Measurements from ENCODE around the gene LSM11.

DNA sequence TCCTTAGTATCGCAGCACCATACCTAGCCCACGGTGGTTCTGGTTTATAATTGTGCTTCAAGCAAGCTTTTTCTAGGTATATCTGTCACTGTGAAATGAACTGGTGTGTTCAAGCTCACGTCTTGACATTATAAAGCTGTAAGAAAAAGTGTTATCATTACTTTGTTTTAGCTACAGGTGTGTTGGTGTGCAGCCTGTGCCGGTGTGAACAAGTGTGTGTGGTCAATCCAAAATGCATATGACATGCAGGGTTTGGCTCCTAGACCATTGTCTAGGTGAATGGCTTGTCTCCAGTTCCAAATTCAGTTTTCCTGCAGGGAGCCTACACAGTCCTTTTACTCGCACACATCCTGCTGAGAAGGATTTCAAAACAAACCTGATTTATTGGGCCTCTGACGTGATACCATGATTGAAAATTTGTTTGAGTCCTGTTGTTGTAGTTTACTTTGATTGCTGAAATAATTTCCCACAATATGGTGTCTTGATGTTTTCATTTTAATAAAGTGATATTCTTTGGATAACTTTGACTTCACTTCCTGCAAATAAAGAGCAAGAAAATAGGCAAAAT, 3.7 kb downstream of the LSM11 start:
- TF ChIP-seq, protein P1, sequence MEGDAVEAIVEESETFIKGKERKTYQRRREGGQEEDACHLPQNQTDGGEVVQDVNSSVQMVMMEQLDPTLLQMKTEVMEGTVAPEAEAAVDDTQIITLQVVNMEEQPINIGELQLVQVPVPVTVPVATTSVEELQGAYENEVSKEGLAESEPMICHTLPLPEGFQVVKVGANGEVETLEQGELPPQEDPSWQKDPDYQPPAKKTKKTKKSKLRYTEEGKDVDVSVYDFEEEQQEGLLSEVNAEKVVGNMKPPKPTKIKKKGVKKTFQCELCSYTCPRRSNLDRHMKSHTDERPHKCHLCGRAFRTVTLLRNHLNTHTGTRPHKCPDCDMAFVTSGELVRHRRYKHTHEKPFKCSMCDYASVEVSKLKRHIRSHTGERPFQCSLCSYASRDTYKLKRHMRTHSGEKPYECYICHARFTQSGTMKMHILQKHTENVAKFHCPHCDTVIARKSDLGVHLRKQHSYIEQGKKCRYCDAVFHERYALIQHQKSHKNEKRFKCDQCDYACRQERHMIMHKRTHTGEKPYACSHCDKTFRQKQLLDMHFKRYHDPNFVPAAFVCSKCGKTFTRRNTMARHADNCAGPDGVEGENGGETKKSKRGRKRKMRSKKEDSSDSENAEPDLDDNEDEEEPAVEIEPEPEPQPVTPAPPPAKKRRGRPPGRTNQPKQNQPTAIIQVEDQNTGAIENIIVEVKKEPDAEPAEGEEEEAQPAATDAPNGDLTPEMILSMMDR (IDR thresholded peaks at IDR 0.05; ENCODE audit: borderline replicate concordance, extremely low read depth, low read length, poor library complexity, severe bottlenecking), result no peak
- no peak for TF ChIP-seq EZH2 (IDR thresholded peaks at IDR 0.05; ENCODE audit: borderline replicate concordance, low read depth, low read length, severe bottlenecking)

Data from DND-41 (cell line).